GM21526 (cell line): ENCODE data around the gene PPFIA4.

ENCODE experiments used
- ATAC-seq: cut with Tn5 transposase; IDR thresholded peaks from one replicate; pipeline ENCODE4 v1.9.1; 2021; ENCODE audit warnings: moderate library complexity; ENCODE audit not compliant: unreplicated experiment, low FRiP score

PPFIA4 gene

GRCh38 chr1:203039609-203040512 lies 13.6 kb downstream of the PPFIA4 start:
- no peak for ATAC-seq

- no peak for ATAC-seq
Observed at GRCh38 chr1:203040513-203041275, 14.4 kb downstream of the PPFIA4 start.

- no peak for ATAC-seq
Observed at GRCh38 chr1:203041351-203041932, 15.2 kb downstream of the PPFIA4 start.

GRCh38 chr1:203043830-203044545 lies 17.7 kb downstream of the PPFIA4 start:
- no peak for ATAC-seq

GRCh38 chr1:203044546-203045250 lies 18.4 kb downstream of the PPFIA4 start:
- no peak for ATAC-seq

- no peak for ATAC-seq
Observed at GRCh38 chr1:203045336-203045735, 19.0 kb downstream of the PPFIA4 start.

GRCh38 chr1:203045821-203046594 lies 19.7 kb downstream of the PPFIA4 start:
- no peak for ATAC-seq

- no peak for ATAC-seq
Observed at GRCh38 chr1:203046984-203047630, 20.8 kb downstream of the PPFIA4 start.

- ATAC-seq = no peak
Observed at GRCh38 chr1:203048086-203048485, 21.8 kb downstream of the PPFIA4 start.

GRCh38 chr1:203048555-203049051 lies 22.3 kb downstream of the PPFIA4 start:
- no peak for ATAC-seq

GRCh38 chr1:203049077-203049476 lies 22.8 kb downstream of the PPFIA4 start:
- ATAC-seq = no peak

GRCh38 chr1:203049576-203050180 lies 23.4 kb downstream of the PPFIA4 start:
- ATAC-seq = no peak

- ATAC-seq = no peak
Observed at GRCh38 chr1:203050826-203051225, 24.5 kb downstream of the PPFIA4 start.

- ATAC-seq = no peak
Observed at GRCh38 chr1:203051841-203052324, 25.6 kb downstream of the PPFIA4 start.

- ATAC-seq = no peak
Observed at GRCh38 chr1:203052601-203053000, 26.3 kb downstream of the PPFIA4 start.

- no peak for ATAC-seq
Observed at GRCh38 chr1:203054184-203054583, 27.9 kb downstream of the PPFIA4 start.

- ATAC-seq = no peak
Observed at GRCh38 chr1:203054642-203055041, 28.4 kb downstream of the PPFIA4 start.
